Retinal pigment epithelial cell (primary cell): Measurements from ENCODE around the gene C3orf18.
A peak's percentile ranks its signal among the peaks of the same experiment; 100 is the strongest.

Experiments
- DNase-seq: peaks from one replicate; pipeline ENCODE4 v3.0.0-alpha.2; 2010; ENCODE audit warnings: low read depth
- H3K4me3 ChIP-seq: 2 replicates; pipeline ENCODE4 v1.5.1; 2011; ENCODE audit warnings: mild to moderate bottlenecking, low read length, control low read depth, moderate library complexity
- CTCF ChIP-seq: conservative IDR thresholded peaks from 2 replicates; pipeline ENCODE4 v1.5.1; 2011; ENCODE audit warnings: low read depth, low read length, control low read depth, inconsistent platforms

The C3orf18 gene

GRCh38 chr3:50577348-50577747 is 9.8 kb upstream of the C3orf18 start:
- H3K4me3 ChIP-seq: no peak overlapping the region
- no peak for DNase-seq
- no peak for TF ChIP-seq CTCF

- no peak for DNase-seq
- no peak overlapping the region for H3K4me3 ChIP-seq
- TF ChIP-seq CTCF: no peak
Observed at GRCh38 chr3:50575372-50575771, 7.8 kb upstream of the C3orf18 start.

- TF ChIP-seq CTCF: no peak
- no peak overlapping the region for H3K4me3 ChIP-seq
- no peak for DNase-seq
Observed at GRCh38 chr3:50574444-50574831, 6.9 kb upstream of the C3orf18 start.

- no peak for TF ChIP-seq CTCF
- H3K4me3 ChIP-seq: no peak overlapping the region
- no peak for DNase-seq
Observed at GRCh38 chr3:50573566-50574443, 6.3 kb upstream of the C3orf18 start.

GRCh38 chr3:50572801-50573371 is 5.3 kb upstream of the C3orf18 start:
- no peak for DNase-seq
- no peak overlapping the region for H3K4me3 ChIP-seq
- TF ChIP-seq CTCF: no peak

- peak; percentile 93 for TF ChIP-seq CTCF
- no peak overlapping the region for H3K4me3 ChIP-seq
- no peak for DNase-seq
Observed at GRCh38 chr3:50572158-50572557, 4.6 kb upstream of the C3orf18 start.

GRCh38 chr3:50571486-50571885 is 3.9 kb upstream of the C3orf18 start:
- no peak overlapping the region for H3K4me3 ChIP-seq
- TF ChIP-seq CTCF: no peak
- no peak for DNase-seq
